A549 treated with RU486 at 1 μM for 4 hours (cell line): ENCODE measurements around the gene PAQR9. TPM values are rescaled to one million over a fixed set of nuclear protein-coding genes. Genes with fewer than 3 reads are reported as not detected.

Experiments used
- total RNA-seq: library from RNA; stranded (reverse); fragments of 200-300 nt; extraction: Qiagen RNA extraction; gene quantifications from 5 replicates; pipeline ENCODE4 v1.2.3, GENCODE V29; 2022; ENCODE audit warnings: low read depth

PAQR9 gene
- 2.6 to 4.3 TPM (median 3.7 TPM) in 5 replicates for total RNA-seq

GRCh38 chr3:142963516-142964448 is at the start of gene PAQR9:
PAQR9 (minus strand) TSS chr3:142963674; CDS start chr3:142963336, 338 bp downstream.

GRCh38 chr3:143001369-143002082 is 38.1 kb upstream of the PAQR9 start, which contains the start of gene U2SURP:
U2SURP (plus strand) TSS chr3:143001570; CDS start chr3:143001629, 59 bp downstream.

Other genes with a start within 250 kb of the PAQR9 start
- gene TRPC1, start 239.6 kb downstream of the PAQR9 start, total RNA-seq, result 2.6 to 9.1 TPM (median 7.8 TPM) in 5 replicates
- 29.1 to 38.5 TPM (median 33.5 TPM) in 5 replicates for gene PCOLCE2, start 74.6 kb downstream of the PAQR9 start, total RNA-seq
- gene U2SURP, start 37.9 kb upstream of the PAQR9 start, total RNA-seq, result 52.6 to 125 TPM (median 91.9 TPM) in 5 replicates
- gene CHST2, start 156.1 kb upstream of the PAQR9 start, total RNA-seq, result 0.37 to 0.85 TPM (median 0.81 TPM) in 5 replicates